ENCODE results near the gene LRP4. TPM values are rescaled to one million over a fixed set of nuclear protein-coding genes. Genes with fewer than 3 reads are reported as not detected.

LRP4 gene
- total RNA-seq, 2 donors from 2014 or later = 22.5 to 29.6 TPM

DNA sequence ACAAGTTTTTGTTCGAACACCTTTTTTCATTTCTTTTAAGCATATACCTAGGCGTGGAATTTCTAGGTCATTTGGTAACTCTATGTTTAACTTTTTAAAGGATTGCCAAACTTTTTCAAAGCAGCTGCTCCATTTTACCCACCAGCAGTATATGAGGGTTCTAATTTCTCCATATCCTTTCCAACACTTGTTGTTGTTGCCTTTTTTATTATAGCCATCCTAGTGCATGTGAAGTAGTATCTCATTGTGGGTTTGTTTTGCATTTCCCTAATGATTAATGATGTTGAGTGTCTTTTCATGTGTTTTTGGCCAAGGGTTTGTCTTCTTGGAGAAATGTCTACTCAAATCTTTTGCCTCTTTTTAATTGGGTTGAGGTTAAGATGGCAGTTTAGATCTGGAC lies 42.7 kb upstream of the LRP4 start:
- Histone ChIP-seq H3K9me3 (no peaks in the 10 kb centered on the region), H3K4me3 (no peak overlapping the region), H3K36me3 (no peaks in the 10 kb centered on the region), H3K27ac (no peak overlapping the region), H3K4me1 (no peaks in the 10 kb centered on the region), H3K27me3 (no peaks in the 10 kb centered on the region)
- TF ChIP-seq, protein P1, sequence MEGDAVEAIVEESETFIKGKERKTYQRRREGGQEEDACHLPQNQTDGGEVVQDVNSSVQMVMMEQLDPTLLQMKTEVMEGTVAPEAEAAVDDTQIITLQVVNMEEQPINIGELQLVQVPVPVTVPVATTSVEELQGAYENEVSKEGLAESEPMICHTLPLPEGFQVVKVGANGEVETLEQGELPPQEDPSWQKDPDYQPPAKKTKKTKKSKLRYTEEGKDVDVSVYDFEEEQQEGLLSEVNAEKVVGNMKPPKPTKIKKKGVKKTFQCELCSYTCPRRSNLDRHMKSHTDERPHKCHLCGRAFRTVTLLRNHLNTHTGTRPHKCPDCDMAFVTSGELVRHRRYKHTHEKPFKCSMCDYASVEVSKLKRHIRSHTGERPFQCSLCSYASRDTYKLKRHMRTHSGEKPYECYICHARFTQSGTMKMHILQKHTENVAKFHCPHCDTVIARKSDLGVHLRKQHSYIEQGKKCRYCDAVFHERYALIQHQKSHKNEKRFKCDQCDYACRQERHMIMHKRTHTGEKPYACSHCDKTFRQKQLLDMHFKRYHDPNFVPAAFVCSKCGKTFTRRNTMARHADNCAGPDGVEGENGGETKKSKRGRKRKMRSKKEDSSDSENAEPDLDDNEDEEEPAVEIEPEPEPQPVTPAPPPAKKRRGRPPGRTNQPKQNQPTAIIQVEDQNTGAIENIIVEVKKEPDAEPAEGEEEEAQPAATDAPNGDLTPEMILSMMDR (IDR thresholded peaks at IDR 0.05) = no peak
- DNase-seq (ENCODE audit: low spot score) = no peak

- no peak for DNase-seq (ENCODE audit: low spot score)
- Histone ChIP-seq H3K36me3 (no peaks in the 10 kb centered on the region), H3K4me1 (no peaks in the 10 kb centered on the region), H3K27me3 (no peaks in the 10 kb centered on the region), H3K4me3 (no peak overlapping the region), H3K9me3 (no peaks in the 10 kb centered on the region), H3K27ac (no peak overlapping the region)
- TF ChIP-seq, protein P1 (IDR thresholded peaks at IDR 0.05) = no peak
These were observed 40.4 kb upstream of the LRP4 start for GRCh38 chr11:46958777-46959176.

GRCh38 chr11:46953093-46953492 lies 34.7 kb upstream of the LRP4 start:
- no peaks in the 10 kb centered on the region for H3K27me3 ChIP-seq
- TF ChIP-seq, protein P1 (IDR thresholded peaks at IDR 0.05) = no peak
- no peaks in the 10 kb centered on the region for H3K36me3 ChIP-seq
- no peak overlapping the region for H3K4me3 ChIP-seq
- no peak overlapping the region for H3K27ac ChIP-seq
- no peaks in the 10 kb centered on the region for H3K9me3 ChIP-seq
- no peak for DNase-seq (ENCODE audit: low spot score)
- H3K4me1 ChIP-seq = no peaks in the 10 kb centered on the region

- TF ChIP-seq, protein P1 (IDR thresholded peaks at IDR 0.05) = no peak
- H3K9me3 ChIP-seq = no peaks in the 10 kb centered on the region
- DNase-seq (ENCODE audit: low spot score) = no peak
- no peaks in the 10 kb centered on the region for H3K36me3 ChIP-seq
- H3K27me3 ChIP-seq = no peaks in the 10 kb centered on the region
- no peak overlapping the region for H3K4me3 ChIP-seq
- H3K4me1 ChIP-seq = no peaks in the 10 kb centered on the region
- no peak overlapping the region for H3K27ac ChIP-seq
These were observed 34.2 kb upstream of the LRP4 start for GRCh38 chr11:46952553-46952952.

DNA sequence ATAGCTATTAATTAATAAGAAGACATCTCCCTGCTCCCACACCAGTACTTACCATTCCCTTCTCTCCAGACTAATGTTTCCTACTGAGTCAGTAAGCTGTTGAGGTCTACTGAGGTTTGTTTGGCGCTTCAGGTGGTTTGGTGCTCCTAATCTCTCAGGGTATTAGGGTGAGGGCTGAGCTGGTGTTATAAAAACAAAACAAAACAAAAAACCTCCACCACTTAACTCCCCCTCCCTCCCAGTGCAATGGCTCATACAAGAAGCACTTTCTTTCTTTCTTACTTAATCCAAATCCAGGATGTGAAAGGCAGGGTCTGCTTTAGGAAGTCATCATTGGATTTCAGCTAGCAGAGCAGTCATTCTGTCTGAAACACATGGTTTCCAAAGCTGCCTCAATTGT lies 33.5 kb upstream of the LRP4 start:
- H3K4me1 ChIP-seq = no peaks in the 10 kb centered on the region
- no peak overlapping the region for H3K27ac ChIP-seq
- DNase-seq (ENCODE audit: low spot score) = no peak
- no peaks in the 10 kb centered on the region for H3K36me3 ChIP-seq
- no peaks in the 10 kb centered on the region for H3K27me3 ChIP-seq
- TF ChIP-seq, protein P1 (IDR thresholded peaks at IDR 0.05) = no peak
- no peak overlapping the region for H3K4me3 ChIP-seq
- H3K9me3 ChIP-seq = no peaks in the 10 kb centered on the region

- no peaks in the 10 kb centered on the region for H3K27me3 ChIP-seq
- no peaks in the 10 kb centered on the region for H3K36me3 ChIP-seq
- H3K27ac ChIP-seq = no peak overlapping the region
- TF ChIP-seq, protein P1 (IDR thresholded peaks at IDR 0.05) = no peak
- no peaks in the 10 kb centered on the region for H3K9me3 ChIP-seq
- H3K4me1 ChIP-seq = no peaks in the 10 kb centered on the region
- DNase-seq (ENCODE audit: low spot score) = no peak
- H3K4me3 ChIP-seq = no peak overlapping the region
These were observed 30.9 kb upstream of the LRP4 start for GRCh38 chr11:46949297-46949696.

Data from right atrium auricular region (tissue), 2 donors.